ENCODE measurements around the gene RFWD3. TPM values are rescaled to one million over a fixed set of nuclear protein-coding genes. Genes with fewer than 3 reads are reported as not detected.

RFWD3 gene
- total and polyA plus RNA-seq, 2 of the 13 experiments (the other 11 are each of a cell fraction or from before 2014, with no cell fraction given), result 23.4 to 62.6 TPM

DNA sequence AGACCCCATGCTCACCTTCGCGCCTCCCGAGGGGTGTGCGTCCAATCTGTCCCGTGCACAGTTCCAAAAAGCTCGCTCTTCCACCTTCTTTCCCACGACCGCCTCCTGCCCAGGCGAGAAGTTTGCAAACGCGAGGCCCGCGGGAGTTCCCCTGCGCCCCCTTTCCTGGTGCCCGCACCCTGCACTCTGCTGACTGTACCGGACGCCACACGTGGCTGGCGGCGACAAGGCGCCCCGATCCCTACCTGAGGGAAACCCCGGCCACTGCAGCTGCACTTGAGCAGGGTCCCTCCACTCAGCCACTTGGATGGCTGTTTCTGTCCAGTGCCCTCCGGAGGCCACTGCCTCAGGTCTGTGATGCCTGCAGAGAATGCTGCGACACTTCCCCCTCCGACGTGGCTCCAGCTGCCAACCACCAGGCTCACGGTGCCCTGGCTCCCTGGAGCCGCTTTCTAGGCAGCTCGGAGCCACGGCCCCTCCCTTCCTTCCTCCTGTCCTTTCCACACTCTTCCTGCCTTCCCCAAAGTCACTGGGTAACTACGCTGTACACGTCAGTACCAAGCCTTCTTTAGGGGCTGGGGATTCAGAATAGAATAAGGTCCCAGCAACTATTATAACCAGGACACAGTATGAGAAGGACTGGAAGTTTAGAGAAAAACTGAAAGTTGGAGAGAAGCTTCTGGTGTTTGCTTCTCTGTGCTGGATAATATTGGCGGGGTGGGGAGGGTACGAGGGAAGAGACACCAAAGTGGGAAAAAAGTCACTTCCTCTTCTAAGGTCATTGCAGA lies 34.0 kb upstream of the RFWD3 start, which contains the start of gene MLKL (continued):
- TF ChIP-seq, protein P1, sequence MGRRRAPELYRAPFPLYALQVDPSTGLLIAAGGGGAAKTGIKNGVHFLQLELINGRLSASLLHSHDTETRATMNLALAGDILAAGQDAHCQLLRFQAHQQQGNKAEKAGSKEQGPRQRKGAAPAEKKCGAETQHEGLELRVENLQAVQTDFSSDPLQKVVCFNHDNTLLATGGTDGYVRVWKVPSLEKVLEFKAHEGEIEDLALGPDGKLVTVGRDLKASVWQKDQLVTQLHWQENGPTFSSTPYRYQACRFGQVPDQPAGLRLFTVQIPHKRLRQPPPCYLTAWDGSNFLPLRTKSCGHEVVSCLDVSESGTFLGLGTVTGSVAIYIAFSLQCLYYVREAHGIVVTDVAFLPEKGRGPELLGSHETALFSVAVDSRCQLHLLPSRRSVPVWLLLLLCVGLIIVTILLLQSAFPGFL (CRISPR knock-in tag; IDR thresholded peaks at IDR 0.05), result 0 out of 2 replicates have a peak, but pooled peaks have one; percentile 19
- peak; percentile 61 for TF ChIP-seq CCDC6 (CRISPR knock-in tag; IDR thresholded peaks at IDR 0.05)
- peak; percentile 68; the same call in 1 of the 2 replicates for TF ChIP-seq YEATS2 (CRISPR knock-in tag; IDR thresholded peaks at IDR 0.05; ENCODE audit: borderline replicate concordance)
- TF ChIP-seq ZNF558 (CRISPR knock-in tag; IDR thresholded peaks at IDR 0.05; ENCODE audit: borderline replicate concordance), result no peak
- TF ChIP-seq ZNF282 (IDR thresholded peaks at IDR 0.05; ENCODE audit: partially characterized antibody), result no peak
- no peak for TF ChIP-seq ZNF24 (IDR thresholded peaks at IDR 0.05)
- TF ChIP-seq ZNF3 (CRISPR knock-in tag; IDR thresholded peaks at IDR 0.05), result no peak
- TF ChIP-seq GATAD1 (CRISPR knock-in tag; IDR thresholded peaks at IDR 0.05), result peak; percentile 33; the same call in 1 of the 2 replicates
- peak; percentile 72; the same call in 1 of the 2 replicates for TF ChIP-seq ZNF792 (CRISPR knock-in tag; IDR thresholded peaks at IDR 0.05)
- TF ChIP-seq, protein P2, sequence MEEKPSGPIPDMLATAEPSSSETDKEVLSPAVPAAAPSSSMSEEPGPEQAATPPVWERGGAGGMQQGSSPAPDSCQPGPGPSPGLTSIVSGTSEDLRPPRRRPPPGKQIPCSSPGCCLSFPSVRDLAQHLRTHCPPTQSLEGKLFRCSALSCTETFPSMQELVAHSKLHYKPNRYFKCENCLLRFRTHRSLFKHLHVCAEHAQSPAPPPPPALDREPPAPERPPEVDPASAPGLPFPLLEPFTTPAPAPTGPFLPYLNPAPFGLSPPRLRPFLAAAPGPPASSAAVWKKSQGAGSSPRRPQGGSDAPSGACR (CRISPR knock-in tag; IDR thresholded peaks at IDR 0.05), result peak; percentile 64; the same call in 1 of the 2 replicates
- TF ChIP-seq, protein P3, sequence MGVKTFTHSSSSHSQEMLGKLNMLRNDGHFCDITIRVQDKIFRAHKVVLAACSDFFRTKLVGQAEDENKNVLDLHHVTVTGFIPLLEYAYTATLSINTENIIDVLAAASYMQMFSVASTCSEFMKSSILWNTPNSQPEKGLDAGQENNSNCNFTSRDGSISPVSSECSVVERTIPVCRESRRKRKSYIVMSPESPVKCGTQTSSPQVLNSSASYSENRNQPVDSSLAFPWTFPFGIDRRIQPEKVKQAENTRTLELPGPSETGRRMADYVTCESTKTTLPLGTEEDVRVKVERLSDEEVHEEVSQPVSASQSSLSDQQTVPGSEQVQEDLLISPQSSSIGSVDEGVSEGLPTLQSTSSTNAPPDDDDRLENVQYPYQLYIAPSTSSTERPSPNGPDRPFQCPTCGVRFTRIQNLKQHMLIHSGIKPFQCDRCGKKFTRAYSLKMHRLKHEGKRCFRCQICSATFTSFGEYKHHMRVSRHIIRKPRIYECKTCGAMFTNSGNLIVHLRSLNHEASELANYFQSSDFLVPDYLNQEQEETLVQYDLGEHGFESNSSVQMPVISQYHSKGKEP (CRISPR knock-in tag; IDR thresholded peaks at IDR 0.05), result no peak
- peak; percentile 90; the same call in 1 of the 2 replicates for TF ChIP-seq MTF2 (CRISPR knock-in tag; IDR thresholded peaks at IDR 0.05; ENCODE audit: borderline replicate concordance)
- no peak for TF ChIP-seq THYN1 (CRISPR knock-in tag; IDR thresholded peaks at IDR 0.05; ENCODE audit: borderline replicate concordance, low read depth)
- TF ChIP-seq, protein P4, sequence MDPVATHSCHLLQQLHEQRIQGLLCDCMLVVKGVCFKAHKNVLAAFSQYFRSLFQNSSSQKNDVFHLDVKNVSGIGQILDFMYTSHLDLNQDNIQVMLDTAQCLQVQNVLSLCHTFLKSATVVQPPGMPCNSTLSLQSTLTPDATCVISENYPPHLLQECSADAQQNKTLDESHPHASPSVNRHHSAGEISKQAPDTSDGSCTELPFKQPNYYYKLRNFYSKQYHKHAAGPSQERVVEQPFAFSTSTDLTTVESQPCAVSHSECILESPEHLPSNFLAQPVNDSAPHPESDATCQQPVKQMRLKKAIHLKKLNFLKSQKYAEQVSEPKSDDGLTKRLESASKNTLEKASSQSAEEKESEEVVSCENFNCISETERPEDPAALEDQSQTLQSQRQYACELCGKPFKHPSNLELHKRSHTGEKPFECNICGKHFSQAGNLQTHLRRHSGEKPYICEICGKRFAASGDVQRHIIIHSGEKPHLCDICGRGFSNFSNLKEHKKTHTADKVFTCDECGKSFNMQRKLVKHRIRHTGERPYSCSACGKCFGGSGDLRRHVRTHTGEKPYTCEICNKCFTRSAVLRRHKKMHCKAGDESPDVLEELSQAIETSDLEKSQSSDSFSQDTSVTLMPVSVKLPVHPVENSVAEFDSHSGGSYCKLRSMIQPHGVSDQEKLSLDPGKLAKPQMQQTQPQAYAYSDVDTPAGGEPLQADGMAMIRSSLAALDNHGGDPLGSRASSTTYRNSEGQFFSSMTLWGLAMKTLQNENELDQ (CRISPR knock-in tag; IDR thresholded peaks at IDR 0.05; ENCODE audit: borderline replicate concordance), result no peak
- peak; percentile 76; the same call in 1 of the 2 replicates for TF ChIP-seq SMAD1 (CRISPR knock-in tag; IDR thresholded peaks at IDR 0.05; ENCODE audit: borderline replicate concordance, low read depth)
- TF ChIP-seq, protein P5, sequence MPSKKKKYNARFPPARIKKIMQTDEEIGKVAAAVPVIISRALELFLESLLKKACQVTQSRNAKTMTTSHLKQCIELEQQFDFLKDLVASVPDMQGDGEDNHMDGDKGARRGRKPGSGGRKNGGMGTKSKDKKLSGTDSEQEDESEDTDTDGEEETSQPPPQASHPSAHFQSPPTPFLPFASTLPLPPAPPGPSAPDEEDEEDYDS (CRISPR knock-in tag; IDR thresholded peaks at IDR 0.05), result peak; percentile 36; the same call in 1 of the 2 replicates
- TF ChIP-seq, protein P6, sequence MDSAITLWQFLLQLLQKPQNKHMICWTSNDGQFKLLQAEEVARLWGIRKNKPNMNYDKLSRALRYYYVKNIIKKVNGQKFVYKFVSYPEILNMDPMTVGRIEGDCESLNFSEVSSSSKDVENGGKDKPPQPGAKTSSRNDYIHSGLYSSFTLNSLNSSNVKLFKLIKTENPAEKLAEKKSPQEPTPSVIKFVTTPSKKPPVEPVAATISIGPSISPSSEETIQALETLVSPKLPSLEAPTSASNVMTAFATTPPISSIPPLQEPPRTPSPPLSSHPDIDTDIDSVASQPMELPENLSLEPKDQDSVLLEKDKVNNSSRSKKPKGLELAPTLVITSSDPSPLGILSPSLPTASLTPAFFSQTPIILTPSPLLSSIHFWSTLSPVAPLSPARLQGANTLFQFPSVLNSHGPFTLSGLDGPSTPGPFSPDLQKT (CRISPR knock-in tag; IDR thresholded peaks at IDR 0.05; ENCODE audit: borderline replicate concordance), result peak; percentile 49; the same call in 1 of the 2 replicates
- TF ChIP-seq BHLHE40 (IDR thresholded peaks at IDR 0.05; ENCODE audit: low read length), result no peak
- TF ChIP-seq, protein P7, sequence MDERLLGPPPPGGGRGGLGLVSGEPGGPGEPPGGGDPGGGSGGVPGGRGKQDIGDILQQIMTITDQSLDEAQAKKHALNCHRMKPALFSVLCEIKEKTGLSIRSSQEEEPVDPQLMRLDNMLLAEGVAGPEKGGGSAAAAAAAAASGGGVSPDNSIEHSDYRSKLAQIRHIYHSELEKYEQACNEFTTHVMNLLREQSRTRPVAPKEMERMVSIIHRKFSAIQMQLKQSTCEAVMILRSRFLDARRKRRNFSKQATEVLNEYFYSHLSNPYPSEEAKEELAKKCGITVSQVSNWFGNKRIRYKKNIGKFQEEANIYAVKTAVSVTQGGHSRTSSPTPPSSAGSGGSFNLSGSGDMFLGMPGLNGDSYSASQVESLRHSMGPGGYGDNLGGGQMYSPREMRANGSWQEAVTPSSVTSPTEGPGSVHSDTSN (CRISPR knock-in tag; IDR thresholded peaks at IDR 0.05), result no peak

All from HepG2 (cell line).